Lower leg skin (tissue), 4 donors: ENCODE measurements around the gene C1orf105. TPM values are rescaled to one million over a fixed set of nuclear protein-coding genes. Genes with fewer than 3 reads are reported as not detected.

Source experiments
- DNase-seq, 2 donors: peaks; one replicate each; pipeline ENCODE4 v3.0.0-alpha.2; 2019; ENCODE audit warnings: low spot score in 2 of 2
- H3K4me3 ChIP-seq: fragments of 200-600 bp; sonication (generic); 2 replicates; pipeline ENCODE4 v1.5.1; 2017; ENCODE audit warnings: mild to moderate bottlenecking, low read depth; ENCODE audit not compliant: poor library complexity, severe bottlenecking
- POLR2A ChIP-seq, 2 donors: fragments of 450-650 bp; IDR thresholded peaks; one replicate each; pipeline ENCODE4 v1.6.1; 2016 to 2017; ENCODE audit warnings: antibody characterized with exemption in 2 of 2, mild to moderate bottlenecking in 1 of 2, moderate library complexity in 1 of 2
- WGBS, 2 donors: methylation state at CpG; one replicate each; pipeline ENCODE4 v1.1.5; 2018; 5-methylcytosine and 5-hydroxymethylcytosine counted together
- intact Hi-C: fragments of 100-400 bp; cut with DNase I; formaldehyde crosslinking; loops from one replicate; pipeline ENCODE4 v1.15.0; 2023; ENCODE audit warnings: low total_unique reads
- total RNA-seq, 4 donors: library from RNA; depleted of rRNA; stranded (reverse); fragments of >200 nt; gene quantifications; one replicate each; pipeline ENCODE4 v1.1.0, GENCODE V29; 2016
- TF ChIP-seq, protein P1 (sequence below), 3 donors: fragments of 450-650 bp; IDR thresholded peaks; one replicate each; pipeline ENCODE4 v1.5.1; 2016; ENCODE audit warnings: antibody characterized with exemption in 3 of 3, mild to moderate bottlenecking in 3 of 3, moderate library complexity in 2 of 3

Gene C1orf105
- total RNA-seq, 4 donors from 2014 or later, result 2.1 to 4.6 (median 3.0) TPM; not detected in 1

DNA sequence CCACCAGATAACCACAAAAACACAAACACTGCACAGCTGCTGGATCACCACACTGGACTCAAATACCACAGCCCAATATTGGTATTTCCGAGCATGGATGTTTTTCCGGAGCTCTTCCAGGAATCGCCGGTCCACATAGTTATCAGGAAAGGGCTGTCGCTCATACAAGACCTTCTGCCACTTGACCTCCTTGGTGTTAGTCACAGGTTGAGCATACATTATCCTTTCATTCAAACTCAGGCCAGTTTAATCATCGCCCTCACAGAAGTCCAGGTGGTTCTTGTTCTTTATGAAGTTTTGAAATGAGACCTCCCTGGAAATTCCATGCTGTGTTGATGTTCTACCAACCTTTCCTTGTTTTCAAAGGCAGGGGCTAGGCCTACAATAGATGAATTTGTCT, 21.9 kb downstream of the C1orf105 start:
- intact Hi-C loops, result loop anchor here (10.0 kb wide), 1 partner anchor 92 kb away; the partner anchor contains the start of gene SUCO
- H3K4me3 ChIP-seq, result no peak overlapping the region
- 94 to 99% methylated on average over 6 of the region's 6 CpGs for WGBS, 2 donors
- TF ChIP-seq, protein P1, sequence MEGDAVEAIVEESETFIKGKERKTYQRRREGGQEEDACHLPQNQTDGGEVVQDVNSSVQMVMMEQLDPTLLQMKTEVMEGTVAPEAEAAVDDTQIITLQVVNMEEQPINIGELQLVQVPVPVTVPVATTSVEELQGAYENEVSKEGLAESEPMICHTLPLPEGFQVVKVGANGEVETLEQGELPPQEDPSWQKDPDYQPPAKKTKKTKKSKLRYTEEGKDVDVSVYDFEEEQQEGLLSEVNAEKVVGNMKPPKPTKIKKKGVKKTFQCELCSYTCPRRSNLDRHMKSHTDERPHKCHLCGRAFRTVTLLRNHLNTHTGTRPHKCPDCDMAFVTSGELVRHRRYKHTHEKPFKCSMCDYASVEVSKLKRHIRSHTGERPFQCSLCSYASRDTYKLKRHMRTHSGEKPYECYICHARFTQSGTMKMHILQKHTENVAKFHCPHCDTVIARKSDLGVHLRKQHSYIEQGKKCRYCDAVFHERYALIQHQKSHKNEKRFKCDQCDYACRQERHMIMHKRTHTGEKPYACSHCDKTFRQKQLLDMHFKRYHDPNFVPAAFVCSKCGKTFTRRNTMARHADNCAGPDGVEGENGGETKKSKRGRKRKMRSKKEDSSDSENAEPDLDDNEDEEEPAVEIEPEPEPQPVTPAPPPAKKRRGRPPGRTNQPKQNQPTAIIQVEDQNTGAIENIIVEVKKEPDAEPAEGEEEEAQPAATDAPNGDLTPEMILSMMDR (IDR thresholded peaks at IDR 0.05), result no peak
- no peak for TF ChIP-seq POLR2A (IDR thresholded peaks at IDR 0.05)
- no peak for DNase-seq

DNA sequence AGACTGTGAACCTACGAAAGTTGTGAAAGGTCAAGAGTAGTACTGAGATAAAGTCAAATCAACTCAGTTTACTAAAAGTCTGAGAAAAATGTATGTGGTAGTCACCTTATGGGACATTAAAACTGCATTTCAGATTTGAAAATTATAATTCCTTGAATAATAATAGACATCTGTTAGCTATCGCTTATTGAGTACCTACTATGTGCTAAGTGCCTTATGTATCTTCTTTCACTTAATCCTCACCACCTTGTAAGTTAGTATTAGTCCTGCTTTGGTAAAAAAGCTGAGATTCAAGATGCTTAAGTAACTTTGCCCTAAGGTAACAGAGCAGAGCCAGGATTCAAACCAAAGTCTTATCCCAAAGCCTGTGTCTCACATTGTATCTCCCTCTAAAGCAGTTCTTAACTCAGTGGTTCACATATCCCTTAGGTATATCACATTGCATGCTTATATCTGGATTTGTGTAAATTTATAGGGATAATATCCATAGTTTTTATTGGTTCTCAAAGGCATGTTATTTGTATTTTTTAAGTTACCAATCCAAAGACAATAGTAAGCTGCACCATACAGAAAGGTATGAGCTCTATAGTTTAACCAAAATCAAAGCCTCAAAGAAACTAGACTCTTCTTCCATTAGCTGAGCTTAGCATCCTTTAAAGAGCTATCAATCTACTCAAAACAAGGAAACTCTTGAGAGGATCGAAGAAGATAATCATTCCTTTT, 22.5 kb downstream of the C1orf105 start:
- no peak for DNase-seq
- intact Hi-C loops, result loop anchor here (10.0 kb wide), 1 partner anchor 92 kb away; the partner anchor contains the start of gene SUCO
- 62 to 65% methylated on average over 3 of the region's 3 CpGs for WGBS, 2 donors
- TF ChIP-seq, protein P1 (IDR thresholded peaks at IDR 0.05), result no peak
- TF ChIP-seq POLR2A (IDR thresholded peaks at IDR 0.05), result no peak
- peak overlapping the region; percentile 86 for H3K4me3 ChIP-seq

DNA sequence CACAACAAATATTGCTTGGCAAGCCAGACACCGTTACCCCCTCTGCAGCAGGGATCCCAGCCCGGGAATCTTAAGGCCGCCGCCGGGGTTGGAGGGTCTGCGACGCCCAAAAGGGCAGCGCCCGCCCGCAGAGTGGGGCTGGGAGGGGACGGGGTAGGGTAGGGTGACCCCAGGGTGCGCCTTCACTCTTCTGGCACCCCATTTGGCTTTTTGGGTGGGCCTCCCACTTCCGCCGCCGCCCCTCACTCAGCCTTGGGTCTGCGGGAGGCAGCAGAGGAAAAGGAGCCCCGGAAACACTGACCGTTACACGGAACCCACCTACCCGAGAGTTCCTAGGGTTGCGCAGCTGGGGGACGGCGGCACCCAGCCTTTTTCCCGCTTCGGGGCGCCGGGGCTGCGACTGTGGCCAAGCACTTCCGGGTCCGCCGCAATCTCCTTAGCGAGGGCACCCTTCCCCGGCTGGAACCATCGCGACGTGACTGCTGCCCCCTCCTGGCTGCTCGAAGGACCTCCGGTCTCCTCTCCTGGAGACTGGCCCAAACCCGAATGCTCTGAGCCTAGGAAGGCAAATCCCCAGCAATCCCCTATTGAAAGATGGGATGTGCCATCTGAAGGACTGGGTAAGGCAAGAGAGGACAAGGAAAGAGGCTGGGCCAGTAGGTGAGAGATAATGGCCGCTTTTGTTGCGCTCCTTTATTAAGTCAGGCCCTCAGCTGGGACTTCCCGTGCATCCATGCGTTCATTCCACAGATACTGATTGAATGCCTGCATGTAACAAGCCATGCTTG, 23.4 kb downstream of the C1orf105 start, which contains the start of gene PIGC:
TSS of gene PIGC (minus strand) at position 404 of the 788 bp plus-strand sequence. CDS start 1,447 bp downstream, outside the sequence.
- TF ChIP-seq, protein P1 (IDR thresholded peaks at IDR 0.05), result peak in 1 of 3 donors; percentile 75
- no peak for TF ChIP-seq POLR2A (IDR thresholded peaks at IDR 0.05)
- H3K4me3 ChIP-seq, result peak within 1 kb of the TSS; percentile 86
- DNase-seq, result peak; percentile 83 to 98
- intact Hi-C loops, result loop anchor here (10.0 kb wide), 1 partner anchor 91 kb away; the partner anchor contains the start of gene SUCO
- WGBS, 2 donors, result 6% methylated on average over 42 to 43 of the region's 43 CpGs

DNA sequence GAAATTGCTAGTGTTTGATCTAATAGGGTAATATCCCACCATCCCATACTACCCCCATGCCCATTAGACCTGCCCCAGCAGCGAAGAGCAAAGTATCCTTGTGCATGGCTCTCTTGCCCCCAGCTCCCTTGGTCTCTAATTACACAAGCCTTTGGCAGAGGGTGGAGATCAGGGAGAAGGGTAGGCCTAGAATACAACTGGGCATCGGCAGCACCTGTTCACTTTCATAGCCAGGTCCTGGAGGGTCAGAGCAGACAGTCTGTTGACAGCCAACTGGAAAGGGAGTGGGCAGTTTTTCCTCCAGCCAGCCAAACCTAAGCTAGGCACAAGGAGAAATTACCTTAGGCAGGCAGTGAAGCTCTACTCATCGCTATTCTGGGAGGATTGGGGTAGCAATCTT, 26.1 kb downstream of the C1orf105 start:
- no peak for DNase-seq
- intact Hi-C loops, result loop anchor here (10.0 kb wide), 1 partner anchor 88 kb away; the partner anchor contains the start of gene SUCO

DNA sequence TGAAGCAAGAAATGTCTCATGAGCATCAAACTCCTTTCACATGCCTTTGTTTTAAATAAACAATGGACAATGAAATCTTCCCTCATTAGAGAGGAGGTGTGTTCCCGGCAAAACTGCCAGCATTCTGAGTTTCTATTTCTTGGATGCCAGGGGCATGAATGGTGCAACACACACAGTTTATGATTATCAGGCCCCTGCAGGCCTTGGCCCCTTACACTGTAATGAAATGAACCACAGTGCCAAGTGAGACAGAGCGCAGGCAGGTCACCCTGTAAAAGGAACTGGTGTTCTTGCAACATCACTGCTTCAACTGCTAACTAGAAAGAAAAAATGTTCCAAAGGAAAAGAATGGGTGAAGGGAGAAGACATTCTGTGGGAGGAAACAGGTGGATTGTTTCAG, 27.2 kb downstream of the C1orf105 start:
- intact Hi-C loops, result loop anchor here (10.0 kb wide), 1 partner anchor 87 kb away; the partner anchor contains the start of gene SUCO
- H3K4me3 ChIP-seq, result no peak overlapping the region
- no peak for DNase-seq
- TF ChIP-seq, protein P1 (IDR thresholded peaks at IDR 0.05), result no peak
- no peak for TF ChIP-seq POLR2A (IDR thresholded peaks at IDR 0.05)
- 51 to 56% methylated on average over 2 of the region's 2 CpGs for WGBS, 2 donors

More for the DNA sequence above, 26.1 kb downstream of the C1orf105 start:
- no peak overlapping the region for H3K4me3 ChIP-seq
- TF ChIP-seq, protein P1 (IDR thresholded peaks at IDR 0.05), result no peak
- TF ChIP-seq POLR2A (IDR thresholded peaks at IDR 0.05), result no peak
- 87 to 88% methylated on average over 3 of the region's 3 CpGs for WGBS, 2 donors
